ENCODE results near the gene TGFBR3.

- TF ChIP-seq CTCF (IDR thresholded peaks at IDR 0.05) (no peak), POLR2A (IDR thresholded peaks at IDR 0.05) (no peak), POLR2AphosphoS5 (IDR thresholded peaks at IDR 0.05) (no peak), EP300 (IDR thresholded peaks at IDR 0.05) (no peak)
These were observed 1.3 kb downstream of the TGFBR3 start for GRCh38 chr1:91884459-91885212.

Data from stomach (tissue), 4 donors.